ENCODE results near the gene WDFY4.

The WDFY4 gene

DNA sequence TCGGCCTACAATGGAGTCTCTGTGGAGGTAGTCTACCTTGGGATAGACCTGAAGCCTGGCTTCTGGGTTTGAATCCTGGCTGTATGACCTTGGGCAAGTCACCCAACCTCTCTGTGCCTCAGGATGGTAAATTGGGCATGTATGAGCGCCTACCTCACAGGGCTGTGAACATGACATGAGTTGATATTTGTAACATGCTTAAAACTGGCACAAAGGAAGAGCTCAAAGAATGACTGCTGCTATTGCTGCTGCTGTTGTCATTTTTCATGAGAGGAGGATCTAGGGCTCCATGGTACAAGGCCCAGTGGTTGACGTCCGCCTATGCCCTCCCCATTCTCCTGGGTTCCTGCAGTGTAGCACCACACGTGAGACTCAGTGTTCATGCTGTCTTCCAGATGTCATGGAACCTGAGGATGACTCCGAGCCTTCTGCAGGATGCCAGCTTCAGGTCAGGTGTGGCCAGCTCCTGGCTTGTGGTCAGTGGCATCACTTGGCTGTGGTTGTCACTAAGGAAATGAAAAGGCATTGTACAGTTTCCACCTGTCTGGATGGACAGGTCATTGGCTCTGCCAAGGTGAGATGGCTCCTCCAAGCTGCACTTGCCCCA lies 95.0 kb downstream of the WDFY4 start:
- TF ChIP-seq, protein P1, sequence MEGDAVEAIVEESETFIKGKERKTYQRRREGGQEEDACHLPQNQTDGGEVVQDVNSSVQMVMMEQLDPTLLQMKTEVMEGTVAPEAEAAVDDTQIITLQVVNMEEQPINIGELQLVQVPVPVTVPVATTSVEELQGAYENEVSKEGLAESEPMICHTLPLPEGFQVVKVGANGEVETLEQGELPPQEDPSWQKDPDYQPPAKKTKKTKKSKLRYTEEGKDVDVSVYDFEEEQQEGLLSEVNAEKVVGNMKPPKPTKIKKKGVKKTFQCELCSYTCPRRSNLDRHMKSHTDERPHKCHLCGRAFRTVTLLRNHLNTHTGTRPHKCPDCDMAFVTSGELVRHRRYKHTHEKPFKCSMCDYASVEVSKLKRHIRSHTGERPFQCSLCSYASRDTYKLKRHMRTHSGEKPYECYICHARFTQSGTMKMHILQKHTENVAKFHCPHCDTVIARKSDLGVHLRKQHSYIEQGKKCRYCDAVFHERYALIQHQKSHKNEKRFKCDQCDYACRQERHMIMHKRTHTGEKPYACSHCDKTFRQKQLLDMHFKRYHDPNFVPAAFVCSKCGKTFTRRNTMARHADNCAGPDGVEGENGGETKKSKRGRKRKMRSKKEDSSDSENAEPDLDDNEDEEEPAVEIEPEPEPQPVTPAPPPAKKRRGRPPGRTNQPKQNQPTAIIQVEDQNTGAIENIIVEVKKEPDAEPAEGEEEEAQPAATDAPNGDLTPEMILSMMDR (IDR thresholded peaks at IDR 0.05): no peak

DNA sequence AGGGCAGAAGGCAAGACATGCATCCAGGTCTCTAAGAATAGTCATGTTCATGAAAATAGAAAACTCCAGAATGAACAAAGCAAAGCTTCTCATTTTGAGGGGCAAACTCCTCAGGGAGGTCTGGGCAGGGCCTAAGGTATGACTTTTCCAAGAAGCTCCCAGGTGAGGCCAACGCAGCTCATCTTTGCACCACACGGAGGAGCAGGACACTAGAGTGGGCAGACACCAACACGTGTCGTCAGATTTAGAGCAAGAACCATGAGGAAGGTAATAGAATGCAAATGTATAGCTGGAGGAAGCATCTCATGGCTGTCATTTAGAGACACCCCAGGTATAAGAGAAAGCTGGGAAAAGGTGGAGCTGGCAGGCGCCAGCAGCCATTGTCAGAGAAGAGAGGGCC lies 95.7 kb downstream of the WDFY4 start:
- TF ChIP-seq, protein P1 (IDR thresholded peaks at IDR 0.05): no peak

DNA sequence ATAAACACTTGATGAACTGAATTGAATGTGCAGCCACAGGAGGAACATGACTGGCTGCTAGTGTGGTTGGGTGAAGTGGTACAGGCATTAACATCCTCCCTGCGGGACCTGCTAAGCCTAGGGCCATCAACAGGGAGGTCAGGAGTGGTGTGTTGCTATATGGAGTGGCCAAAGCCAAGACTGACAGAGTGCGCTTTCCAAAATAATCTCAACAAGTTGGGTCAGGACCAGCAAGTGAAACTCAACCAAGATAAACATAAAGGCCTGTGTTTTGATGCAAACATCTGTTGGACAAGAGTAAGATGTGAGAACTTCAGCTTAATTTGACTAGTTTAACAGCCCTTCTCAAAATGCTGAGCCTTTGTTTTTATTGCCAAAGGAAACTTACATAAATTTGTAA lies 97.7 kb downstream of the WDFY4 start:
- TF ChIP-seq, protein P1 (IDR thresholded peaks at IDR 0.05): no peak

DNA sequence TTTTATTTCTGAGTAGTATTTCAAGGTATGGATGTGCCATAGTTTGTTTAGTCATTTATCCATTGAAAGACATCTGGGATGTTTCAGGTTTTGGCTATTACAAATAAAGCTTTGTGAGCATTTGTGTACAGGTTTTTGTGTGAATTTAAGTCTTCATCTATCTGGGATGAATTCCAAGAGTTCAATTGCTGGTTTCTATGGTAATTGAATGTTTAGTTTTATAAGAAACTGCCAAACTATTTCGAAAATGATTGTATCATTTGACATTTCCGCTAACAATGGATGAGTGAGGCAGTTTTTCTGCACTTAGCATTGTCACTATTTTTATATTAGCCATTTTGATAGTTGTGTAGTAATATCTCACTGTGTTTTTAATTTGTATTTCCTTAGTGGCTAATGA lies 99.4 kb downstream of the WDFY4 start:
- TF ChIP-seq, protein P1 (IDR thresholded peaks at IDR 0.05): no peak

DNA sequence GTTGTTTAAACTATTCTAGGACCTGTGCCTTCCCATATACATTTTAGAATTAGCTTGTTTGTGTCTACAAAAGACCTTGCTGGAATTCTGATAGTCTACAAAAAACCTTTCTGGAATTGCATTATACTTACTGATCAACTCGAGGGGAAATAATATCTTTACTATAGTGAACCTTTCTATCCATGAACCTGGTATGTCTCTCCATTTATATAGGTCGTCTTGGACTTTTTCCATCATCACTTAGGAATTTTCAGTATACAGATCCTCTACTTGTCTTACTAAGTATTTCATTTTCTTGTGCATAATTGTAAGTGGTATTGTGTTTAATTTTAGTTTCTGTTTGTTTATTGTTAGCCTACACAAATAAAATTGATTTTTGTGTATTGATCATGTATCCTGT lies 101.1 kb downstream of the WDFY4 start:
- TF ChIP-seq, protein P1 (IDR thresholded peaks at IDR 0.05): no peak

DNA sequence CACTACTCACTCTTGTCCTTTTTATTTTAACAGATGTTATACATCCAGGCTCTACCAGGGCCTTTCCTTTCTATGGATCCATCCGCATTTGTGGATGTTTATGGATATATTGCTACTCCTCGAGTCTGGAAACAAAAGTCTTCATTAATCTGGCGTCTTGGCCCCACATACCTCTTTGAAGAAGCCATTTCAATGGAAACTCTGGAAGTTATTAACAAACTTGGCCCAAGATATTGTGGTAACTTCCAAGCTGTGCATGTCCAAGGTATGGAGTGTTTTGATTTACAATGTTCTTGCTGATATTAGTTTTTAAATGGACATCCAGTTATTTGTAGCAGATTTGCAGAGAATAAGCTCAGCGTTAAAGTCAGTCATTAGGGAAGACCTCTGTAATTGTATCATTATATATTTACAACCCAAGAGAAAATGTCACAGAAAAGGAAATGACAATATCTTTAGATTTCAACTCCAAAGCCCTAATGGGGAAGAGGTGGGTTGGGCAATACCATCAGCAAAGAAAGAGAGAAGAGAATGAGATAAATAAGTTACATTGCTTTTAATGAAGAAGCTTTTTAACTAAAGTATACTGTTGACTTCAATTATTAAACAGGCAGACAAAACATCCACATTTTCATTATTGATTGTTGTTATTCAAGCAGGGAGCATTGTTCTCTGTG lies 102.1 kb downstream of the WDFY4 start:
- TF ChIP-seq, protein P1 (IDR thresholded peaks at IDR 0.05): no peak

DNA sequence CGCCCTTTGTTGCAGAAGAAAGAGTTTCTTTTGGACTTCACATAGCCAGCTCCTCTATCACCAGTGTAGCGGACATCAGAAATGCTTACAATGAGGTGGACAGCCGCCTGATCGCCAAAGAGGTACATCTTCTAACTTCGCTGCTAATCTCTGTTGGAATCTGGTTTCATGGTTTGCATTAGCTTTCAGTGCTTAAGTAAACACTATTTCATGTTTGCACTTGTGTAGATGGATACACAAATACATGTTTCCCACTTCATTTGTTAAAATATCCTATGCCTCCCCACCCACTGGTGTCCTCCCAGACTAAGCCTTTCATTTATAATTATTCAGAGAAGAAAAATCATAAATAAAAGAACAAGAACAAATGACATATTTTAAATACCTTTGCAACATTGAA lies 103.9 kb downstream of the WDFY4 start:
- TF ChIP-seq, protein P1 (IDR thresholded peaks at IDR 0.05): no peak

Data from LNCAP (cell line).